C4-2B (cell line): Measurements from ENCODE around the gene SLC12A1.

Source experiments
- ZFX ChIP-seq: fragments of 450-650 bp; IDR thresholded peaks from 2 replicates; pipeline ENCODE4 v1.6.1; 2017
- TF ChIP-seq, protein P1 (sequence below): fragments of 450-650 bp; conservative IDR thresholded peaks from 2 replicates; pipeline ENCODE4 v1.5.1; 2017; ENCODE audit warnings: mild to moderate bottlenecking

GRCh38 chr15:48281674-48282073 is 75.6 kb downstream of the SLC12A1 start:
- TF ChIP-seq, protein P1, sequence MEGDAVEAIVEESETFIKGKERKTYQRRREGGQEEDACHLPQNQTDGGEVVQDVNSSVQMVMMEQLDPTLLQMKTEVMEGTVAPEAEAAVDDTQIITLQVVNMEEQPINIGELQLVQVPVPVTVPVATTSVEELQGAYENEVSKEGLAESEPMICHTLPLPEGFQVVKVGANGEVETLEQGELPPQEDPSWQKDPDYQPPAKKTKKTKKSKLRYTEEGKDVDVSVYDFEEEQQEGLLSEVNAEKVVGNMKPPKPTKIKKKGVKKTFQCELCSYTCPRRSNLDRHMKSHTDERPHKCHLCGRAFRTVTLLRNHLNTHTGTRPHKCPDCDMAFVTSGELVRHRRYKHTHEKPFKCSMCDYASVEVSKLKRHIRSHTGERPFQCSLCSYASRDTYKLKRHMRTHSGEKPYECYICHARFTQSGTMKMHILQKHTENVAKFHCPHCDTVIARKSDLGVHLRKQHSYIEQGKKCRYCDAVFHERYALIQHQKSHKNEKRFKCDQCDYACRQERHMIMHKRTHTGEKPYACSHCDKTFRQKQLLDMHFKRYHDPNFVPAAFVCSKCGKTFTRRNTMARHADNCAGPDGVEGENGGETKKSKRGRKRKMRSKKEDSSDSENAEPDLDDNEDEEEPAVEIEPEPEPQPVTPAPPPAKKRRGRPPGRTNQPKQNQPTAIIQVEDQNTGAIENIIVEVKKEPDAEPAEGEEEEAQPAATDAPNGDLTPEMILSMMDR = no peak; the same call in 1 of the 2 replicates
- TF ChIP-seq ZFX = no peak
